Fibroblast of lung (primary cell): ENCODE measurements around the gene LENG9. TPM values are rescaled to one million over a fixed set of nuclear protein-coding genes. Genes with fewer than 3 reads are reported as not detected.

Experiments
- DNase-seq, 2 donors: peaks; one replicate each; pipeline versions ENCODE4 v3.0.0 to v3.0.0-alpha.2; 2010; ENCODE audit warnings: low read depth in 2 of 2
- H2AFZ ChIP-seq: 2 replicates; pipeline ENCODE4 v1.5.1; 2012; ENCODE audit warnings: low read length, control low read depth, inconsistent platforms
- H3K27ac ChIP-seq: 2 replicates; pipeline ENCODE4 v1.5.1; 2011; ENCODE audit warnings: low read length, control low read depth; ENCODE audit not compliant: insufficient read depth
- H3K27me3 ChIP-seq: 2 replicates; pipeline ENCODE4 v1.5.1; 2011; ENCODE audit warnings: mild to moderate bottlenecking, low read length; ENCODE audit not compliant: control insufficient read depth, insufficient read depth
- H3K36me3 ChIP-seq: 2 replicates; pipeline ENCODE4 v1.5.1; 2011; ENCODE audit warnings: low read length; ENCODE audit not compliant: control insufficient read depth, insufficient read depth
- H3K4me1 ChIP-seq: 2 replicates; pipeline ENCODE4 v1.5.1; 2011; ENCODE audit warnings: low read length; ENCODE audit not compliant: control insufficient read depth, insufficient read depth; ENCODE audit errors: extremely low read depth
- H3K4me2 ChIP-seq: 2 replicates; pipeline ENCODE4 v1.5.1; 2011; ENCODE audit warnings: low read length, control low read depth; ENCODE audit not compliant: insufficient read depth; ENCODE audit errors: extremely low read depth
- H3K4me3 ChIP-seq, 4 experiments: fragments of 200-600 bp in 1 of 4; sonication (generic) in 1 of 4; replicated peaks in 1 of 4; 2 replicates each; pipeline ENCODE4 v1.5.1; 2011 to 2016; ENCODE audit warnings: low read length in 4 of 4, low read depth in 3 of 4, mild to moderate bottlenecking in 3 of 4, control low read depth in 2 of 4, inconsistent platforms in 1 of 4, mixed read lengths in 1 of 4; ENCODE audit not compliant: insufficient read depth in 1 of 4; ENCODE audit errors: control extremely low read depth in 1 of 4
- H3K79me2 ChIP-seq: 2 replicates; pipeline ENCODE4 v1.5.1; 2012; ENCODE audit warnings: mild to moderate bottlenecking, low read length, inconsistent platforms; ENCODE audit not compliant: control insufficient read depth, insufficient read depth
- H3K9ac ChIP-seq: 2 replicates; pipeline ENCODE4 v1.5.1; 2011; ENCODE audit warnings: mild to moderate bottlenecking, low read length, control low read depth; ENCODE audit not compliant: insufficient read depth
- H3K9me3 ChIP-seq: 2 replicates; pipeline ENCODE4 v1.5.1; 2012; ENCODE audit warnings: low read depth, low read length; ENCODE audit not compliant: control insufficient read depth, insufficient read depth
- H4K20me1 ChIP-seq: 2 replicates; pipeline ENCODE4 v1.5.1; 2011; ENCODE audit warnings: low read length; ENCODE audit not compliant: control insufficient read depth, insufficient read depth; ENCODE audit errors: extremely low read depth
- CTCF ChIP-seq, 2 donors: IDR thresholded peaks in 1 of 2; conservative IDR thresholded peaks in 1 of 2; 1 replicate in 1 of 2; 2 replicates in 1 of 2; pipeline ENCODE4 v1.5.1; 2011 to 2012; ENCODE audit warnings: low read length in 2 of 2, control low read depth in 1 of 2, inconsistent platforms in 1 of 2, low read depth in 1 of 2, mild to moderate bottlenecking in 1 of 2
- EZH2 ChIP-seq: IDR thresholded peaks from 2 replicates; pipeline ENCODE4 v1.5.1; 2012; ENCODE audit warnings: low read length, control low read depth, mild to moderate bottlenecking; ENCODE audit errors: missing control alignments
- polyA plus RNA-seq, 2 donors: library from polyadenylated mRNA; depleted of rRNA in 1 of 2; stranded (reverse) in 1 of 2; unstranded in 1 of 2; fragments of >200 nt; gene quantifications; 2 replicates each; pipeline ENCODE4 v1.2.1, GENCODE V29; 2011 to 2012; ENCODE audit warnings: missing spikeins in 1 of 2
- total RNA-seq: library from RNA; depleted of rRNA; stranded (reverse); fragments of >200 nt; gene quantifications from 2 replicates; pipeline ENCODE4 v1.2.1, GENCODE V29; 2014

The LENG9 gene
- total and polyA plus RNA-seq, 2 donors (not counting 1 experiment from before 2014, with no cell fraction given): 0.84 to 16.7 TPM

GRCh38 chr19:54453921-54454780, 9.4 kb downstream of the LENG9 start:
- Histone ChIP-seq H3K27me3 (no peaks in the 10 kb centered on the region), H2AFZ (no peak overlapping the region), H3K4me2 (no peak overlapping the region), H3K9ac (no peak overlapping the region), H3K79me2 (peaks cover 78% of the 10 kb centered on the region), H3K27ac (no peak overlapping the region), H4K20me1 (no peaks in the 10 kb centered on the region), H3K36me3 (peaks cover 60% of the 10 kb centered on the region), H3K4me3 (no peak overlapping the region), H3K4me1 (peaks cover 7% of the 10 kb centered on the region), H3K9me3 (no peaks in the 10 kb centered on the region)
- TF ChIP-seq EZH2 (no peak), CTCF (conservative IDR thresholded peaks at IDR 0.05 in 1 of 2, IDR thresholded peaks at IDR 0.05 in 1 of 2; ENCODE audit: low read depth in 1 of 2, low read length in 2 of 2) (no peak)
- no peak for DNase-seq

GRCh38 chr19:54452626-54453025, 11.0 kb downstream of the LENG9 start:
- Histone ChIP-seq H4K20me1 (no peaks in the 10 kb centered on the region), H3K36me3 (peaks cover 49% of the 10 kb centered on the region)

More at GRCh38 chr19:54452626-54453025, 11.0 kb downstream of the LENG9 start:
- no peaks in the 10 kb centered on the region for H3K9me3 ChIP-seq
- no peak for DNase-seq
- TF ChIP-seq CTCF (conservative IDR thresholded peaks at IDR 0.05 in 1 of 2, IDR thresholded peaks at IDR 0.05 in 1 of 2; ENCODE audit: low read depth in 1 of 2, low read length in 2 of 2) (no peak), EZH2 (no peak)
- H3K4me3 ChIP-seq: no peak overlapping the region
- no peaks in the 10 kb centered on the region for H3K27me3 ChIP-seq
- no peak overlapping the region for H3K4me2 ChIP-seq
- H2AFZ ChIP-seq: no peak overlapping the region
- H3K79me2 ChIP-seq: peaks cover 79% of the 10 kb centered on the region
- H3K9ac ChIP-seq: no peak overlapping the region
- H3K4me1 ChIP-seq: peaks cover 7% of the 10 kb centered on the region
- no peak overlapping the region for H3K27ac ChIP-seq
